CD4-positive, alpha-beta T cell treated with Interleukin-17A for 4 hours (primary cell): ENCODE results near the gene GPR15LG.

Source experiments
- DNase-seq: peaks from one replicate; pipeline ENCODE4 v3.0.0-alpha.2; 2020; ENCODE audit warnings: mixed read lengths

GPR15LG gene

DNA sequence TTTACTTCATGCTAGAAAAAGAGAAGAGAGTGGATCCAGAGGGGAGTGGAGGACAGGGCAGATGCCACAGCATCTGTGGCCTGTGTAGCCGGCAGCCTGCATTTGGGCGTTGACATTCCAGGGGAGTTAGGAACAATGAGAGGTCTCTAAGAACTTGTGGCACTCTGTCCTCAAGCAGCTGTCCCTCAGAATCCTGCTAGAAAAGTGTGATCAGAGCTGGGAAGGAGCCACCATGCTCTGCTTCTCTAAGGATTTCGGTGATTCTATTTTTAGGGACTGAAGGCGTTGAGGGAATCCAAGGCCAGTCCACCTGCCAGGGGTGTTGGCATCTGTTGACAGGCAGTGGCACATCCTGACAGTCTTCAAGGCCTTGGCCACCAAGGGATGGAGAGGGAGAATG is 44.1 kb downstream of the GPR15LG start:
- DNase-seq = no peak

DNA sequence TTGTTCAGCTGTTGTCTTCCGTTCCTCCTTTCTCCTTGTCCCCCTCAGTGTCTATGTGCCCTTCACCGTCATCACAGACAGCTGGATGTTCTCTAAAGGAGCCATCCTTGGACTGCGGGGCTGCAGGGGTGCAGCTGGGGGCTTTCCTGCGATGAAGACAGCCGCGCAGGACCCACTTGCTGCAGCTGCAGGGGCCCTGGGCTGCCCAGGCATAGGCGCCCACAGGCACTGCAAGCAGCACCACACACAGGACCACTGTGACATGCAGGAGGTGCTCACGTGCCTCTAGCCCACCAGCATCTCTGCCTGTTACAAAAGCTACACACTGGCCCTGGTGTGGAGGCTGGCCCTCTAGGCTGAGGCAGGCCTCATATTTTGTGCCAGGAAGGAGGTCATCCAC is 48.3 kb downstream of the GPR15LG start:
- no peak for DNase-seq

- no peak for DNase-seq
Measured at GRCh38 chr10:84224411-84225028, 50.9 kb downstream of the GPR15LG start.

- DNase-seq = no peak
Measured at GRCh38 chr10:84225427-84226173, 52.0 kb downstream of the GPR15LG start, which contains the start of gene LRIT2. Gene LRIT2, minus strand, starts transcription at chr10:84225544. Its CDS starts 24 bp downstream, at chr10:84225520.

DNA sequence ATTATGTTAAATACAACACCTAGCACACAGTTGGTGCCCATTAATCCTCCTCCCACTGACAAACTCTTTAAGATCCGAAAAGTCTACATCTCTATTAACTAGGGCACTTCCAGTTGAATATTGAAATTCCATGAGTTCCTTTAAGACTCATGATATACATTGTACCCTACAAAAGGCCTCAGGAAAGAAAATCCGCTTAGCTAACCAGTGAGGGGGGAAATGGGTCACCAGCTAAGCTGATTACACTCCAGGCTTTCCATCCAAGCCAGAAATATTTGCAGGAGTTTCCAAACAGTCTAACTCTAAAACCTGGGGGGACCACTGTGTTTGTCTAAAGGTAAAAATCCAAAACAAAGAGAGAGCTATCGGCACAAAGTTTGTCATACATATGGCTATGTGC is 53.0 kb downstream of the GPR15LG start:
- no peak for DNase-seq

DNA sequence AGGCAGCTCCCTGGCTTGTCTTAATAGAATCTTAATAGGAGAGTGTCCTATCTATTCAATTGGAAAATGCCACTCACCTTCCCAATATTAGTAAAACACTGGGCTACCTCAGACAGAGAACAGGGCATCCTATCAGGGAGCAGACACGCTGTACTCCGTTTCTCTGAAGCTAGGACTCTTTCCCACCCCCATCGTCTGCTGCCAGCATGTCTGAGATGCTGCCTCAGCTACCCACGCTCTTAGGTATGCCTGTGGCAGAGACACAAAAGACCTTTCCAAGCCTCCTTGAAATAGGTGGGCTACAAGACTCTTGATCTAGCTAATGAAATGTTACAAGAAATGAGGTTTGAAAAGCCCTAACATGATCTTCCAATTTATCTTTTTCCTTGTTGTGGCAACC is 54.2 kb downstream of the GPR15LG start:
- DNase-seq = no peak

DNA sequence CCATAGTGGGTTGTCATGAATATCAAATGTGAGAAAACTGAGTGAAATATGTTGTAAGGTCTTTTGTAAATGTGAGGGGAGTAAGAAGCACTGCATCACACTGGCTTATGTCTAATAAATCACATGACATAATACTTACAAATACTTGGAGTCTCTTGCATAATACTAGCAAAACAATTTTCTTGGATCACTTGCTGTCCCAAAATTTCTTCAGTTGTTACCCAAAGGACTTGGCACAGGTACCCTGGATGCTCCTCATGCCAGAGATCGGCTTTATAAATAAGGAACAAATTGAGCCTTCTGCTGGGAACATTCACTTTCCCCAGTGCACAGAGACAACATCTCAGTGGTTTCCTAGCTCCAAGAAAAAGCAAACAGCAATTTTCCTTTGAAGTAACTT is 56.8 kb downstream of the GPR15LG start:
- no peak for DNase-seq

DNA sequence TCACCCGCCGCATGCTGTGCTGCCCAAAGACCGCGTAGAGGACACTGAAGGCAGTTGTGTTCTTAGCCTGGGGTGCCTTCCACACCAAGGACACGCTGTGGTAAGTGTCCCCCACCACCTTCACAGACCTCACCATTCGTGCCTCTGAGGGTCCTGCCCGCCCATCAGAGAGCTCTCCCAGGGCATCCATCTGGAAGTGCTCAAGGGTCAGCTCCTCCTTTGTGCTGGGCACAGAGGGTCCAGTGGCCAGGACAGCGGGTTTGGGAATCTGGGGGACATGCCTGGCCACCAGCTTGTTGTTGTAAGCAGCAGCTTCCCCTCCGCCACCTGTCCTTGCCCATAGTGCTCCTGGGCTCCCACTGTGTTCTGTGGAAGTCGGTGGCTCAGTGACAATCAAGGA is 58.8 kb downstream of the GPR15LG start:
- DNase-seq = no peak

DNA sequence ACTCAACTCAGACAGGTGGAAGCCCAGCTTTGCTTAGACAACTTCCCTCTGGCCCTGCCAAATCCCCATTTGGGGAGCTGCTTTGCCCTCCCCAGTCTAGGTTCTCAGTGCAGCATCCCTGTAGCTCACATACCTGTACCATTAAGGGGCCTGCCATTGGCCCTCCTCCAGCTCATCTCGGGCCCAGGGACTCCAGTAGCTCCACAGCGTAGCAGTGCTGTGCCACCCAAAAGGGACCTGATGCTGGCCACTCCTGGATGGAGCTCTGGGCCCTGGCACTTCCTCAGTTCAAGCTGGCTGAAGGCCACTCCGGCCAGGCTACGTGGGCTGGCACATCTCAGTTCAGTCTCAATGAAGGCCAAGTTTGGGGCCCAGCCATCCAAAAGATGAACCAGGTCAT is 60.3 kb downstream of the GPR15LG start:
- no peak for DNase-seq

DNA sequence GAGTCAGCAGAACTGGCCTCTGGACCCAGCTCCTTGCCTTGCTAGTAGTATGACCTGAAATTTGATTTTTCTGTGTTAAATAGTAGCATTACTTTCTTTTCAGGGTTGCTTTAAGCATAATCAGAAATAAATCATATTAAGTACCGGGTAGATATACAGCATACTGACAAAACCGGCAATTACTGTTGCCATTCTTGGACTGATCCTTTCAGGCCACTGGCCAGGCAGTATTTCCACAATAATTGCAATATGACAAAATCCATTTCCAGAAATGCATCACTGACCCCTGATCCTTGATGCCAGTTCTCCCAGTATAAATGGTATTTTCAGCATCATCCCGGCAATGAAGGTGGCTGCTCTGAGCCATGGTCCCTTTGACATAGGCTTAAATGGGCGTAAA is 60.9 kb downstream of the GPR15LG start:
- DNase-seq = no peak
